B cell (primary cell): ENCODE measurements around the gene KRT75. TPM values are rescaled to one million over a fixed set of nuclear protein-coding genes. Genes with fewer than 3 reads are reported as not detected.

ENCODE experiments used
- ATAC-seq: fragments of 200-7000 bp; cut with Tn5 transposase; one replicate; pipeline ENCODE4 v1.10.0; 2021; ENCODE audit warnings: low read depth, mild to moderate bottlenecking, moderate number of reproducible peaks, moderate library complexity
- CTCF ChIA-PET: fragments of 350-600 bp; sonication (Branson Sonifier 250); formaldehyde crosslinking; loops from one replicate; lab custom pipeline; 2021; ENCODE audit warnings: antibody characterized with exemption, inconsistent platforms; lab: Charles Lee
- POLR2A ChIA-PET: fragments of 350-600 bp; sonication (Branson Sonifier 250); formaldehyde crosslinking; loops from one replicate; lab custom pipeline; 2021; ENCODE audit warnings: antibody characterized with exemption; lab: Charles Lee
- DNase-seq: peaks from one replicate; pipeline ENCODE4 v3.0.0; 2013
- H2AFZ ChIP-seq: 2 replicates; pipeline ENCODE4 v1.6.1; 2012; ENCODE audit warnings: mild to moderate bottlenecking, low read depth, low read length; ENCODE audit not compliant: insufficient read depth, poor library complexity, severe bottlenecking
- H3K27ac ChIP-seq, 2 donors: 1 replicate in 1 of 2; 2 replicates in 1 of 2; pipeline ENCODE4 v1.5.1; 2012 to 2013; ENCODE audit warnings: low read length in 2 of 2, mild to moderate bottlenecking in 2 of 2, moderate library complexity in 1 of 2
- H3K27me3 ChIP-seq, 4 experiments: fragments of 200-600 bp in 1 of 4; sonication (generic) in 1 of 4; replicated peaks in 1 of 4; 1 replicate in 2 of 4; 2 replicates in 2 of 4; pipeline versions ENCODE4 v1.6.1 to v1.7.0; 2013 to 2016; ENCODE audit warnings: low read length in 3 of 4, mild to moderate bottlenecking in 2 of 4, mixed read lengths in 1 of 4, moderate library complexity in 1 of 4; ENCODE audit not compliant: insufficient read depth in 4 of 4, control insufficient read depth in 3 of 4; ENCODE audit errors: control extremely low read depth in 1 of 4
- H3K36me3 ChIP-seq, 2 experiments: replicated peaks in 1 of 2; 1 replicate in 1 of 2; 2 replicates in 1 of 2; pipeline versions ENCODE4 v1.6.1 to v1.7.1; 2013; ENCODE audit warnings: low read length in 1 of 2; ENCODE audit not compliant: insufficient read depth in 2 of 2, control insufficient read depth in 1 of 2; ENCODE audit errors: control extremely low read depth in 1 of 2, extremely low read depth in 1 of 2
- H3K4me1 ChIP-seq, 2 donors: fragments of 200-600 bp in 1 of 2; sonication (generic) in 1 of 2; 1 replicate in 1 of 2; 2 replicates in 1 of 2; pipeline versions ENCODE4 v1.5.1 to v1.6.1; 2013 to 2017; ENCODE audit warnings: low read length in 2 of 2; ENCODE audit not compliant: control insufficient read depth in 2 of 2, insufficient read depth in 2 of 2
- H3K4me2 ChIP-seq: replicated peaks from 2 replicates; pipeline ENCODE3; 2012; ENCODE audit warnings: mild to moderate bottlenecking, low read depth, low read length; ENCODE audit not compliant: poor library complexity, severe bottlenecking
- H3K4me3 ChIP-seq, 5 experiments: fragments of 200-600 bp in 1 of 5; sonication (generic) in 1 of 5; 1 replicate in 3 of 5; 2 replicates in 2 of 5; pipeline versions ENCODE4 v1.5.1 to v1.7.0; 2011 to 2016; ENCODE audit warnings: low read length in 4 of 5, mild to moderate bottlenecking in 4 of 5, low read depth in 2 of 5, control low read depth in 1 of 5, moderate library complexity in 1 of 5; ENCODE audit not compliant: insufficient read depth in 1 of 5; ENCODE audit errors: control extremely low read depth in 1 of 5, extremely low read depth in 1 of 5
- H3K79me2 ChIP-seq: fragments of 200-600 bp; sonication (generic); one replicate; pipeline ENCODE4 v1.6.0; 2016; ENCODE audit warnings: low read length; ENCODE audit not compliant: control insufficient read depth, insufficient read depth
- H3K9ac ChIP-seq: fragments of 200-600 bp; sonication (generic); 2 replicates; pipeline ENCODE4 v1.6.1; 2017; ENCODE audit warnings: mild to moderate bottlenecking, low read length, moderate library complexity
- H3K9me3 ChIP-seq, 3 donors: one replicate each; pipeline versions ENCODE4 v1.6.1 to v1.7.1; 2013; ENCODE audit warnings: low read length in 2 of 3; ENCODE audit not compliant: control insufficient read depth in 2 of 3, insufficient read depth in 1 of 3; ENCODE audit errors: control extremely low read depth in 1 of 3
- H4K20me1 ChIP-seq: 2 replicates; pipeline ENCODE4 v1.6.0; 2012; ENCODE audit warnings: mild to moderate bottlenecking, low read length; ENCODE audit not compliant: insufficient read depth, control insufficient read depth, poor library complexity, severe bottlenecking
- H3K27ac Mint-ChIP-seq: one replicate; pipeline ENCODE4 v1.8.0; 2021; ENCODE audit warnings: mixed read lengths
- H3K27me3 Mint-ChIP-seq: one replicate; pipeline ENCODE4 v1.8.0; 2021; ENCODE audit warnings: mixed read lengths
- H3K4me1 Mint-ChIP-seq: one replicate; pipeline ENCODE4 v1.8.0; 2021; ENCODE audit warnings: mixed read lengths
- H3K4me3 Mint-ChIP-seq: one replicate; pipeline ENCODE4 v1.8.0; 2021; ENCODE audit warnings: mixed read lengths
- H3K9me3 Mint-ChIP-seq: one replicate; pipeline ENCODE4 v1.8.0; 2022; ENCODE audit warnings: mixed read lengths; ENCODE audit not compliant: insufficient read depth
- EZH2 ChIP-seq: IDR thresholded peaks from 2 replicates; pipeline ENCODE4 v1.6.1; 2012; ENCODE audit warnings: borderline replicate concordance, low read depth, mild to moderate bottlenecking, moderate library complexity, low read length; ENCODE audit not compliant: insufficient read depth, poor library complexity, severe bottlenecking
- WGBS: methylation state at CpG from one replicate; pipeline ENCODE4 v1.1.5; 2013; ENCODE audit warnings: missing lambda C conversion rate; ENCODE audit not compliant: insufficient coverage; 5-methylcytosine and 5-hydroxymethylcytosine counted together
- intact Hi-C: fragments of 100-400 bp; cut with micrococcal nuclease; formaldehyde crosslinking; loops from one replicate; pipeline ENCODE4 v1.10.0; 2022
- polyA plus RNA-seq: library from polyadenylated mRNA; depleted of rRNA; stranded (reverse); fragments of >200 nt; gene quantifications from 2 replicates; pipeline ENCODE4 v1.2.3, GENCODE V29; 2012
- total RNA-seq, 2 donors: library from RNA; stranded (reverse); fragments of 120-200 nt in 1 of 2; gene quantifications; 1 replicate in 1 of 2; 2 replicates in 1 of 2; pipeline versions ENCODE4 v1.2.3 to v1.2.4, GENCODE V29; 2013 to 2022
- TF ChIP-seq, protein P1 (sequence below): fragments of 200-600 bp; IDR thresholded peaks from one replicate; pipeline ENCODE4 v1.8.0; 2022; ENCODE audit warnings: antibody characterized with exemption, mild to moderate bottlenecking

Gene KRT75
- total and polyA plus RNA-seq, 2 donors (not counting 1 experiment from before 2014, with no cell fraction given): not detected

DNA sequence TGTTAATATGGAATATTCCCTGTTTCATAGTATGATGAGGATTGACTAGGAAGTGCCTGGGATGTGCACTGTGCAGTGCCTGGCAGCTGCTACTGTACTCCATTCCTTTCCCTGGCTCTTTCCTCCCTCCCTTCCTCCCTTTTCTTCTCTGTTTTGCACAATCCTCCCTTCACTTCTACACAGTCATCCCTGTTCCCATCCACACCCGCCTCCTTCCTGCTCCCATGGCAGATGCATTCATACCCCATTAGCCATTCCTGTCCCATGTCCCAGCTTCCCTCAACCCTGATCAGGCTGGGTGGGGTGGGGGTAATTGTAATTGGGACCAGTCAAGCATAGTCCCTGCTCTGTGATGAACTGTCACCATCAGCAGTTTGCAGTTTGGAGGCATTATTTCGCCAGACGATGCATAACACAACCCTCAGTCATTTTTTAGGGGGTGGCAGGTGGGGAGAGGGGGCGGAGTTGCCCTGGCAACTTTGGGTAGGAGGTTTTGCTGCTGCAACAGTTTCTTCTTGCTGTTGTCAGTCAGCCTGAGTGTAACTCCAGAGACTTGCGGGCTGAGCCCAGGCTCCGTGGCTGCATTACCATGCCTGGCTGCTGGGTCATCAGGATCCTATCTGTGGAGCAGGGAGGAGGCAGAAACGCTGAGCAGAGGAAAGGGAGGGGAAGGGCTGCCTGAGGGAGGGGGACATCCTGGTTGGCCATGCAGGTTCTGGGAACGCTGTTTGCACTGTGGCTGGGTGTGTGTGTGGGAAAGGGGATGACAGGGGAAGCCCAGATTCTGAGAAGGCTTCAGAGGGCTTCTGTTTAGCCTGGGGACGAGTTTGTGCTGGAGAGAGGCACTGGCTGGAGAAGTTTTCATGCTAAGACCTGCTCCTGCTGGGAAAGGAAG is 44.6 kb downstream of the KRT75 start:
- intact Hi-C loops: no loop called here
- TF ChIP-seq EZH2: no peak
- TF ChIP-seq, protein P1, sequence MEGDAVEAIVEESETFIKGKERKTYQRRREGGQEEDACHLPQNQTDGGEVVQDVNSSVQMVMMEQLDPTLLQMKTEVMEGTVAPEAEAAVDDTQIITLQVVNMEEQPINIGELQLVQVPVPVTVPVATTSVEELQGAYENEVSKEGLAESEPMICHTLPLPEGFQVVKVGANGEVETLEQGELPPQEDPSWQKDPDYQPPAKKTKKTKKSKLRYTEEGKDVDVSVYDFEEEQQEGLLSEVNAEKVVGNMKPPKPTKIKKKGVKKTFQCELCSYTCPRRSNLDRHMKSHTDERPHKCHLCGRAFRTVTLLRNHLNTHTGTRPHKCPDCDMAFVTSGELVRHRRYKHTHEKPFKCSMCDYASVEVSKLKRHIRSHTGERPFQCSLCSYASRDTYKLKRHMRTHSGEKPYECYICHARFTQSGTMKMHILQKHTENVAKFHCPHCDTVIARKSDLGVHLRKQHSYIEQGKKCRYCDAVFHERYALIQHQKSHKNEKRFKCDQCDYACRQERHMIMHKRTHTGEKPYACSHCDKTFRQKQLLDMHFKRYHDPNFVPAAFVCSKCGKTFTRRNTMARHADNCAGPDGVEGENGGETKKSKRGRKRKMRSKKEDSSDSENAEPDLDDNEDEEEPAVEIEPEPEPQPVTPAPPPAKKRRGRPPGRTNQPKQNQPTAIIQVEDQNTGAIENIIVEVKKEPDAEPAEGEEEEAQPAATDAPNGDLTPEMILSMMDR: no peak

DNA sequence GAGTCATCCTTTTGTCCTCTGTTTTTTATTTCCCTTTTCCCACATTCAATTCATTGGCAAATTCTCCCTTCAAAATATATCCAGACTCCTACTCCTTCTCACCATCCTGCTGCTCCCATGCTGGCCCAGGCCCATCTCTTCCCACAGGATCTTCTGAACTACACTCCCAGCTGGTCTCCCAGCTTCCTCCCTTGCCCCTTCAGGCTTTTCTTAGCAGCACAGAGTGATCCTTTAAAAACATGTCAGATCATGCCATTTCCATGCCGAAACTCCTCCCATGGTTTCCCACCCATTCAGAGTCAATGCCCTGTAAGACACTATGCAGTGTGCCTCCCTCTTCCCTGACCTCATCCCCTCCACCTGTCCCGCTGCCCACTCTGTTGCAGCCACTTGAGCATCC is 46.3 kb downstream of the KRT75 start:
- no peak for ATAC-seq

More for the DNA sequence above, 44.6 kb downstream of the KRT75 start:
- H3K4me3 Mint-ChIP-seq: no peak overlapping the region
- H3K4me1 Mint-ChIP-seq: no peaks in the 10 kb centered on the region
- no peak overlapping the region for H3K27ac Mint-ChIP-seq
- H3K4me2 ChIP-seq: no peak overlapping the region
- H3K4me3 ChIP-seq: no peak overlapping the region
- no peaks in the 10 kb centered on the region for H3K36me3 ChIP-seq
- H2AFZ ChIP-seq: no peak overlapping the region
- H3K27ac ChIP-seq: no peak overlapping the region
- DNase-seq (no peak), ATAC-seq (no peak)
- H3K9me3 Mint-ChIP-seq: no peaks in the 10 kb centered on the region
- H3K4me1 ChIP-seq: no peaks in the 10 kb centered on the region
- 68% methylated on average over 7 of the region's 9 CpGs for WGBS
- ChIA-PET POLR2A (no interaction called here), CTCF (no interaction called here)
- peaks cover 10% of the 10 kb centered on the region for H3K27me3 Mint-ChIP-seq
- no peak overlapping the region for H3K9ac ChIP-seq
- no peaks in the 10 kb centered on the region for H4K20me1 ChIP-seq
- peaks cover 0 to 4% (median 0%) of the 10 kb centered on the region in 4 experiments for H3K27me3 ChIP-seq
- H3K9me3 ChIP-seq: no peaks in the 10 kb centered on the region
- H3K79me2 ChIP-seq: no peaks in the 10 kb centered on the region

More for the DNA sequence above, 46.3 kb downstream of the KRT75 start:
- Histone ChIP-seq H3K9me3 (no peaks in the 10 kb centered on the region), H4K20me1 (no peaks in the 10 kb centered on the region), H3K36me3 (no peaks in the 10 kb centered on the region), H3K9ac (no peak overlapping the region), H3K27ac (no peak overlapping the region), H3K79me2 (no peaks in the 10 kb centered on the region), H3K27me3 (peaks cover 0 to 7% (median 0%) of the 10 kb centered on the region in 4 experiments), H2AFZ (no peak overlapping the region), H3K4me1 (peaks cover 0 to 2% of the 10 kb centered on the region in 2 donors), H3K4me3 (no peak overlapping the region), H3K4me2 (no peak overlapping the region)
- Mint-ChIP-seq H3K27me3 (peaks cover 11% of the 10 kb centered on the region), H3K4me3 (no peak overlapping the region), H3K9me3 (no peaks in the 10 kb centered on the region), H3K4me1 (peaks cover 3% of the 10 kb centered on the region), H3K27ac (no peak overlapping the region)
- ChIA-PET CTCF (no interaction called here), POLR2A (no interaction called here)
- TF ChIP-seq, protein P1: no peak
- TF ChIP-seq EZH2: no peak
- no peak for DNase-seq
- intact Hi-C loops: no loop called here
- WGBS: 92% methylated on average over 2 of the region's 2 CpGs
